ENCODE measurements around the gene ITGBL1.
A peak's percentile ranks its signal among the peaks of the same experiment; 100 is the strongest.

The ITGBL1 gene

DNA sequence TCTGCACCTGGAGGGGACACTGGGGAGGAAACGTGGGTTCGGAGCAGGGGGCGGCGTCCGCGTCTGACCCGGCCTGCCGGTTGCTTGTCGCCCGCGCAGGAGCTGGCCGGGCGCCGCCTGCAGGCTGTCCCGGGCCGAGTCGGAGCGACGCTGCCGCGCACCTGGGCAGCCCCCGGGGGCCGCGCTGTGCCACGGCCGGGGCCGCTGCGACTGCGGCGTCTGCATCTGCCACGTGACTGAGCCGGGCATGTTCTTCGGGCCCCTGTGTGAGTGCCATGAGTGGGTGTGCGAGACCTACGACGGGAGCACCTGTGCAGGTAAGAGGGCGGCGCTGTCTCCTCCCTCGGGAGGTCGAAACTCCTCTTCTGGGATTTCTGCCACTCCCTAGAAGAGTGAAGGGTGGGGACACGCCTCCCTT lies 1.3 kb downstream of the ITGBL1 start:
- DNase-seq = peak; percentile 20

DNA sequence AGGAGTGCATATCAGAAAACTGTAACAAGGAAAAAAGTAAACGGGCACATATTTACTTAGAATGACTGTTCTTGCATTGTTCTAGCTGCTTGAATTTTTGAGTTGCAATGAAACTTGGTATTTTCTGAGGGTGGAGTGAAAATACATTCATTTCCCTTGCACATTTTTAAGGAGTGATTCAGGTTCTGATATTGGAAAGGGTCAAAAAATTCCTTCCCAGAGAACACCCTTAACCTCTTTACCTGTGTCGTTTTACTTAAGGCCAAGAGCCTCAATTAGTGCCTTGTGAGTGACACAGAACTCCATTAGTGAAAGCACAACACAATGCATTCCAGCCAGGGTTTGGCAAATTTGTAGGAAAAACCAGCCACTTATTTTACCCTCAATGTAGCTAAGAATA lies 2.3 kb downstream of the ITGBL1 start:
- DNase-seq = no peak

DNA sequence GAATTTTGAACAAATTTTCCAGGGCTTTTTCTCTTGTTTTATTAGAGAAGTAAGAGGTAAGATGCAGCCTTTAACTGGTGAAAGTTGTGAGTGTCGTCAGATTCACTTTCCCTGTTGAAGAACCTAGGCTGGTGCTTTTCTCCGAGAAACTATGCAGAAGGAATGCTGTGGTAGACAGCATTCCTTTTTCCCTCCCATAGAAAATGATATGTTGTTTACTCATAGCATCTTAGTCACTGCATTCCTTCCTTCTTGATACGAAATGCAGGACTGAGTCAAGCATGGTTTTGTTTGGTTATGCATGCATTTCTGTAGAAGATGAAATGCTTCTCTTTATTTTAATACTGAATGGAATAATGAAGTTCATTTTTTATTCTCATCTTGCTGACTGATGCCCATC lies 3.4 kb downstream of the ITGBL1 start:
- DNase-seq = peak; percentile 44

DNA sequence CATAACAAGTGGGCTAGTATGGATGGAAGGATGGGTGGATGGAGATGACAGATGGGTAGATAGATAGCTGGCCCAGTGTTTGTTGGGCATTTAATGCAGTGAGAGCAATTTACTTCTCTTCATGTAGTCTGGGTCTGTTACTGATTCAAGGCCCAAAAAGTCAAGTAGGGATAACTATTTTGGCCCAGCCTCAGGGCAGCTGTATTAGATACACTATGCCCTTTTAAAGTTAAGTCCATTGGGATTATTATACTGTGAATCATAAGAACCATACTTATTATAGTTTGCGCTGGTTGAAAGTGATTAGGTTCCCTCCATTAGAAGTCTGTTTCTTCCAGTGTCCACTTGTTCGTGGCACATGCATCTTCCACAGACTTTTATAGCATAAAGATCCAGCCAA lies 4.7 kb downstream of the ITGBL1 start:
- DNase-seq = no peak

DNA sequence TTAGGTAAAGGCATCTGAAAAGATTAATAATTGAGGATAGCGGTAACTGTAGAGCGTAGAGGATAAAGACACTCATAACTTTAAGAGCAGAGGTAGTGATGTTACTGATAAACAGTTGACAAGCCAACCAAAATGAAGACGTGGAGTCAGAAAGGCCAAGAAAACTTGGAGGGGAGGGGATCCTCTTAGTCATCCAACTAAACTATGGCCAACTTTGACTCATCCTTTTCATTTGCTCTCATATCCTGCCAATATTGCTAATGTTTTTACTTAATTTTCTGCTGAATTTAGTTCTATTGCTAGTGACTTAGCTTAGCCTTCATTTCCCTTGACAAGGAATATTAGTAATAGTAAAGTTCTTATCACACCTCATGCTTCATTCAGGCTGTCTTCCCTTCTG lies 13.4 kb downstream of the ITGBL1 start:
- no peak for DNase-seq

DNA sequence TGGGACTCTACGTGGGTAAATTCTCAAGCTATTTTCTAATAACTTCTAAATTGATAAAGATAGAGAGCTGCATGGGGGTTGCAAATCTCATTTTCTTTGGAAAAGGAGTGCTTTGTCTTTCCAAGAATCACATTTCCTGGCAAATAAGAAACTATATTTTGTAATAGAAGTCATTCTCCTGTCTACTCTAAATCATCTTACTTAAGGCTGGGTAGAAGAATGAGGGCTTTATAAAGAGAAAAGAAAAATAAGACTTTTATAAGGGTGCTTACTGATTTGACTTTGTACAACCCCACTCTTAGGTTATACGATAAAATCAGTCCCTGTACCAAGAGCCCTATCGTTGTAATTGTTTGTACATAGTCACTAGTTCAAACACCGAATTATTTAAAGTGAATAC lies 14.9 kb downstream of the ITGBL1 start:
- DNase-seq = no peak

DNA sequence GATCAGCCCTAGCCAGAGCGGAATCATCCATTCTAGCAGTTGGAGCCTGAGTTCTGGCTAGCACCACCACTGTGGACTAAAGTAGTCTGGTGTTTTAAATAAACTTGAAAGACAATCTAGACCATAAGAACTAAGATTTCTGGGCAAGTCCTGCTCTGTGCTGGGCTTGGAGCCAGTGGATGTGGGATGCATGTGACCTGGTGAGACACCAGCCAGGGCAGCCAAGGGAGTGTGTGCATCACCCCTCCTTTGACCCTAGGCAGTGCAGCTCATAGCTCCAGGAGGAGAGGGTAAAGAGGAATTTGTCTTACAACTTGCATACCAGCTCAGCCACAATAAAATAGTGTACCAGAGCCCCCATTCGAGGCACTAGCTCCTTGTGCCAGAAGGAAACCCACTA lies 21.0 kb downstream of the ITGBL1 start:
- no peak for DNase-seq

DNA sequence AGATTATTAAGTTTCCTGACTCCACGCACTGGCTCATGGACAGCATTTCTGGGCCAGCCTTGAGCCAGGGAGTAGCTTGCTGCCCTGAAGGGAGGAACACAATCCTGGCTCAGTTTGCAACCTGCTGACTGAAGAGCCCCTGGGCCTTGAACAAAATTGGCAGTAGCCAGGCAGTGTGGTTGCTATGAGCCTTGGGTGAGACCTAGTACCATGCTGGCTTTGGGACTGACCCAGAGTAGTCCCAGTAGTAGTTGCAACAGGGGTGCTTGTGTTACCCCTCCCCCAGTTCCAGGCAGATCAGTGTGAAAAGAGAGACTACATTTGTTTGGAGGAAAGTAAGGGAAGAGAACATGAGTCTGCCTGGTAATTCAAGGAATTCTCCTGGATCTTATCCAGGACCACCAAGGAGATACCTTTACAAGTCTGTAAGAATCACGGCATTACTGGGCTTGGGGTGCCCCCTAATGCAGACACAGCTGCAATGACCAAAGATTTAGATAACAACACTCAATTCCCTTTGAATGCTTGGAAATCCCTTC lies 22.0 kb downstream of the ITGBL1 start:
- DNase-seq = no peak

DNA sequence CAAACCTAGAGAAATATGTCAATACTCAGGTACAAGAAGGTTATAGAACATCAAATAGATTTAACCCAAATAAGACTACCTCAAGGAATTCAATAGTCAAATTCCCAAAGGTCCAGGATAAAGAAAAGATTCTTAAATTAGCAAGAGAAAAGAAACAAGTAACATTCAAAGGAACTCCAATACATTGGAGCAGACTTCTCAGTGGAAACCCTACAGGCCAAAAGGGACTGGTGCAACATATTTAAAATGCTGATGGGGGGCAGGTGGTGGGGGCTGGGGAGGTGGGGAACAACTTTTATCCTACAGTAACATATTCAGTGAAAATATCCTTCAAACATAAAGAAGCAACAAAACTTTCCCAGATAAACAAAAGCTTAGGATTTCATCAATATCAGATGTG lies 23.1 kb downstream of the ITGBL1 start:
- DNase-seq = no peak

DNA sequence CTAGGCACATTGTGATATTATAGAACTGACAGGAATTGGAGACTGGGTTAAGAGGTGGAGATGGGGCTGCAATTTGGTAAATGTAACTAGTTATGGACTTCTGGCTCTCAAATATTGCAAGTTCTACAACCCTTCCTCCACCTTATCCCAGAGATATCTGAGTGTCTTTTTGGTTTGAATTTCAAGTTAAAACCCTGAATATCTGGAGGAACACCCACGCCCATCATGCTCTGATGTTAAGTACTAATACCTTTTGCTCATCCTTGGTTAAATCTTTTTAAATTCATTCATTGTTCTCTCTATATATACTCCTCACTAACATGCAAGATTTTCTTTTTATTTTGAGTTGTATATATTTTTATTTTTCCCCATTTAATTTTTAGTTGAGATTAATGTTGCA lies 28.9 kb downstream of the ITGBL1 start:
- no peak for DNase-seq

DNA sequence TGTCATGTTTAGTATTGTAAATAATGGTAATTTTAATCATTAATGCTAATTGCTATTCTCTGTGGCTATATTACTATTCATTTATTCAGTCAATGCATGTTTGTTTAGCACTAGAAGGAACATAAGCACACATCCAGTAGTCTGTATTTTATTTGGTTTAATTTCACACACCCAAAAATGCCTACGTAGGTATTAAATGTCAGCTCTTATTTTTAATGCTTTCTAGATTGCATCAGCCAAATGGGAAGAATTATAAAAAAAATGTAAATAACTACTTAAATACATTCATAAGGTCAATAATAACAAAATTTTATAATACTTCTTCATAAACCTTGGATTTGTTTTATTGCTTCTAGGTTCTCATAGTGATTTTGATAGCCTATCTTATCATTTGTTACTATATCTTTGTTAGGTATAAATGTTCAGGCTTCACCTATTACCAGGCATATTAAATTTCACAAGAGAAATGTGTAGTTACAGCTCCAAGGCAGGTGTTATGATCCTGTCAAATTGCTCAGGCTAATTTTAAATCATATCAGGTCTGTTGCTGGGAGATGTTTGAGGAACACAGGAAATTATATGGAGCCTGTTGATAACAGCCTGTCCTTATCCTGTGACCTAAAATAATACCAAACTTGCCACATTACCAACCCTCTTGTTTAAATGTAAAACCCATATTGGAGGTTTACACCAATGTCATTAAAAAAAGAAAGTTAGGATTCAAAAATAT lies 34.4 kb downstream of the ITGBL1 start:
- DNase-seq = no peak

DNA sequence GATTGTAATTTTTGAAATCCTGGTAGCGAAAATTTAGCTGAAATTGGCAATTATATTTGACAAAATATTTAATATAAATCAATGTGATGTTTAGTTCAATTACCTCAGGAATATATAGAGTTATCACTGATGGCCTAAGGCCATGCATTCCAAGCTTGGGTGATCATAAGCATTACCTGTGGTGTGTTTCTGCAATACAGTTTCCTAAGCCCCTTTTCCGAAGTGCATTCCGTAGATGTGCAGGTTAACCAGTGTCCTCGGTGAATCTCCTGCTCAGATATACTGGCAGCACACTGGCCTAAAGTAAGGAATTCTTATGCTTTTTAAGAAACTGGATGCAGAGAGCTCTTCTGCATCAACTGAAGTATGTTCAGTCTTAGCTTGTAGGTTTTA lies 35.0 kb downstream of the ITGBL1 start:
- DNase-seq = no peak

DNA sequence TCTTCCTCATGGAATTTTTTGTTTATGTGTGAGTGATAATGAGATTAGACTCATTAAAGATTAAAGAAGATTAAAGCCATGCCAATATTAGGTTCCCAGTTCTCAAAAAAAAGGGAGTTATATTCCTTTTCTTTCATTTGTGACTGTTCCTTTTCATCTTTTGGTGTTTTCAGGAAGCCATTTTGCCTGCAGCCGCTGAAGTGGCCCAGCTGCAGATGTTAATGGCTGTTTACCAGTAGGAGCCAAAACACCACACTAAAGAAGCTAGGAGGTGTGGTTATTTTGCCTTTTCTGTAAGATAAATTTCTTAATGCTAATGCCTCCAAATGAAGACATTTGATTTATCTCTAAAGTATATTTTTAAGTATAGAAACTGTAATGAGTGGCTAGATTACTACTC lies 36.3 kb downstream of the ITGBL1 start:
- no peak for DNase-seq

DNA sequence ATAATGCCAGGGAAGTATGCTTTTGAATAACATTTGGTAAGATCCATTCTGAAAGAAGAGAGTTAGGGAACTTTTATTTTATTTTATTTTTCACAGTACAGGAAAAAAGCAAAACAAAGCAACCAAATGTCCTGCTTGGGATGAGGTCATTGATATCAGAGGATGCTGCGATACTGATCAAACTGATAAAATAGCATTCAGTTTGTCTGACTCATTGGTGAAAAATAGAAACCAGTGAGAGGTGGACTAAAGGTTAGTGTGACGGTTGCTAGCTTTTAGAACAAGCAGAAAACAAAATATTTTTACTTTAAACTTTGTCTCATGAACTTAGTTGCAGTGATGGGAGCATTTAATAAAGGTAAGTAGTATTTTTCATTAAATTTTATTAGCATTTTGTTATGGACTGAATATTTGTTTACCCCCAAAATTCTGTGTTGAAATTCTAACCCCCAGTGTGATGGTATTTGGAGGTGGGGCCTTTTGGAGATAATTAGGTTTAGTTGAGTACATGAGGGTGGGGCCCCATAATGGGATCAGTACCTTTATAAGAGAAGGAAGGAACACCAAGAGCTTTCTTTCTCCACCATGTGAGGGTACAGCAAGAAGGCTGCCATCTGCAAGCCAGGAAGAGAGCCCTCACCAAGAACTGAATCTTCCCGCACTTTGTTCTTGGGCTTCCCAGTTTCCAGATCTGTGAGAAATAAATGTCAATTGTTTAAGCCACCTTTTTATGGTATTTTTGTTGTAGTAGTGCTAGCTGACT lies 37.3 kb downstream of the ITGBL1 start:
- no peak for DNase-seq

DNA sequence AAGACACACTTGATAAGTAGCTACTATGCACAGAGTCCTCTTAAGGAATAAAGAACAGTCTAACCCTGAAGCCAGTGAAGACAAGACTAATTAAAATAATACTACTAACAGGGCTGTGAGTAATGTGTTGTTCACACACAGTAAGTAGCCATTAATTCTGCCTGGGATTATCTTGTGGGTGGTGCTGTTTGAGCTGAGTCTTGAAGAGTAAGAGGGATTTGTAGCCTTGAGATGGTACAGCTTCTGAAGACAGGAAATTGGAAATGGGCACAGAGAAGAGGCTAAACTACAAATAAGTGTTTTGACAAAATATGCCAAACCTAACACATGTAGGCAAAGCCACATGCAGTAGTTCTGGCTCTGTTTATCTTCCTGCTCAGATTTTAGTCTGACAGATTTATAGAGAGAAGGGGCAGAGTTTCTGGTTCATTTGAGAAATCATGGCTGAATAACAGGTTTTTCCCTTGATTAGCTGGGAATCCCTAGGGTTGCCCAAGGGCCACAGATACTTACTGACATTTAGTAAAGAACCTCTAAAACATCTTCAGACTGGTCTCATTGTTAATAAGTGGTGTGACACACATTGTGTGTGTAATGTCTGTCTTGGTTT lies 38.0 kb downstream of the ITGBL1 start:
- DNase-seq = no peak

DNA sequence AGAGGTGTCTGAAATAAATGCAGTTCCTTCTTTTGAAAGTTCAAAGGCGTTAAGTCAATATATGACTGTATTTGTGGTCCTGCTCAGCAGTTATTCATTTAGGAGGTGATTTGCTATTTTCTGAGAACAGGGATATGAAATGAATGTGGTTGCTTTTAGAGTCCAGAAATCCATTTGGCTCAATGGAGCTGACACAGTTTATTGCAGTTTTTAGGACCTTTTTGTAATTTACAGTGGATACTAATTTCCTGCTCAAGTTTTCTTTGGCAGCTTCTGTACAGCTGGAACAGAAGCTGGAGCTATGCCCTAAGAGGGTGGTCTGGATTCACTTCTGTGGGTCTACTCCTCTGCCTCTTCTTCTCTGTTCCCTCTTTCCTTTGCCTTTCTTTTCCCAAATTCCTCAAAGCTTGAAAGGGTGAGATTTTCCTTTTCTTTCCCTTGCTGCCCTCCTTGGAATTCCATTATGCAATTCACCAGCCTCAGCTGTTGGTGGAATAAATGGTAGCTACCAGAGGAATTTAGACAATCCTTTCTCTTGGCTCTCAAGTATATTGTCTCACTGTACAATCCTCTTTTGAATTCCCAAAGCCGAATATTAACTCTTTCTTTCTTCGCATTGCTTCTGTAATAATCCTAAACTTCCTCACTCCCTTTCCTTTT lies 39.9 kb downstream of the ITGBL1 start:
- no peak for DNase-seq

DNA sequence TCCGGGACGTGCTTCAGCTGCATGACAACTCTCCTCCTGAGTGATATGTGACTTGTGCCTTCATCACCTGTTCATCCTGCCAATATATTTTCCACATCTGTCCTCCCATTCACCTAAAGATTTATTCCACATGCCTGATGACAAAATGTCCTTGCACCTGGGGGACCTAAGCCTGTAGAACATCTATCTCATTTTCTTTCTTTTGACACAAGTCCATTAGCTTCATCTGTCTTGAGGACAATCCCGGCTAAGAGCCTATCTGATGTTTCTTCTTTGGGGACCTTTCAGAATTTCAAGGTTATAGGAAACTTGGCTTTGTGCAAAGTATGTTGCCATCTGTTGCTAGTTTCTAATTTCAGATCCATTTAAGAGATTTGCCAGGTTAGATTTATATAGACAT lies 41.1 kb downstream of the ITGBL1 start:
- no peak for DNase-seq

DNA sequence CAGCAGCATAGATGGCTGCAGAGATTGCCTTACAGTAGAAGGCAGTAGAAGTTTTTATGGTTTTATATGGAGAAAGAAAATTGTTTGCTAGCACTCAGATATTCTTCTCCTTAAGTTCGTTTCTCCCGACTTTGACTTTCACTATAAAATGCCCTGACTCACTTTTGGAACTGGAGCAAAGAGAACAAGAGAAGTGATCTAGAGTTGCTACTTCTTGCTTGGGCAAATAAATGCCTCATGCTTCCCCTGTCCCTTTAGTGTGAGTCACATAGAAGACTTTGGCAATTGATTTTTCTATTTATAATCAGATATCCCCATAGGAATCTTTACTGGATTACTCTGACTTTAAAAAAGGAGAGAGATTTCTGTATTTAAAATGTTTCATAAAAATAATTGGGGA lies 46.9 kb downstream of the ITGBL1 start:
- no peak for DNase-seq

DNA sequence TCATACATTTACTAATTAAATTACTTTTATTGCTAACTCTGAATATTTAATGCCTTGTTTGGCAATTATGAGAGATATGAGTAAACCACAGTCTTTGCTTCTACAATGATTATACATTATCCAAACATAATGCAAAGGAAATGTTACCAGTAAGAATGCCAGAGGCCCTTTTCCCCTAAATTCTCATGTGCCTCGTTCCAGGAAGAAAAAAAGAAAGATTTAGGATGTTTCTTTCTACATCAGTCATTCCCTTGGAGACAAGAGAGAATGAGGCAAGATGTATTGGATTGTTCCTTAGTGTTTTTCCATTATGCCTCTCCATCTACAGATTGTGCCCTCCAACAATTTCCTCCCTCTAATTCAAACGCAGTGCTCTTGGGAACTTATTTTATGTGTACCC lies 50.1 kb downstream of the ITGBL1 start:
- DNase-seq = no peak

DNA sequence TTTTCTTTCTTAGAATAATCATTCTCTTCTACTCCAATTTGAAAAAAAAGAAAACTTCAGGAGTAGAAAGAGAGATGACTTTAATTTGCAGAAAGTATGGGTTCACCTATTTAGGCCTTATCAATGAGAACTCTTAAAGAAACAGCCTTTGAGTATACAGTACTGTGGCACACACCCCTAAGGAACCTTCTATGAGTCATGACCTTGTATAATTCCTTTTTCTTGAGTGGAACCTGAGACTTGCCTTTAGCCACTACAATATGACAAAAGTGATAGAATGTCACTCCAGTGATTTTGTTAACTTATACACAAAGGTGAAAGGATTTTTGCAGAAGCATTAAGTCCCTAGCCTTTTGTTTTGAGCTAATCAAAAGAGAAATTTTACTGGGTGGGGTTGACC lies 58.7 kb downstream of the ITGBL1 start:
- no peak for DNase-seq

DNA sequence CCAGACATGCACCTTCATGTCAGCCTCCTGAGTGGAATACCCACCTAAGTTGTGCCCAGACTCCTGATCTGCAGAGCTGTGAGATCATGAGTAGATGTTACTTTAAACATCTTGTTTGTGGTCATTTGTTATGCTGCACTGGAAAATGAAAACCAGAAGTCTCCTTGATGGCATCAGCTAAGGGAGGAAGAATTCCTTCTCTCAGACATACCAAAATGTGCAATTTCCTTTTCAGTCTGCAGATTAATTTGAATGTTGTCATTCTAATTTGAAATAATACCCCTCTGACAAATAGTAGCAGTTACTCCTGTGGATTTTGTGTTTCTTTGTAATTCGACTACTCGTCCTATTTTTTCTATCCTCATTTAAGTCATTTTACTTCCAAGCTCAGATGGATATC lies 59.3 kb downstream of the ITGBL1 start:
- no peak for DNase-seq

DNA sequence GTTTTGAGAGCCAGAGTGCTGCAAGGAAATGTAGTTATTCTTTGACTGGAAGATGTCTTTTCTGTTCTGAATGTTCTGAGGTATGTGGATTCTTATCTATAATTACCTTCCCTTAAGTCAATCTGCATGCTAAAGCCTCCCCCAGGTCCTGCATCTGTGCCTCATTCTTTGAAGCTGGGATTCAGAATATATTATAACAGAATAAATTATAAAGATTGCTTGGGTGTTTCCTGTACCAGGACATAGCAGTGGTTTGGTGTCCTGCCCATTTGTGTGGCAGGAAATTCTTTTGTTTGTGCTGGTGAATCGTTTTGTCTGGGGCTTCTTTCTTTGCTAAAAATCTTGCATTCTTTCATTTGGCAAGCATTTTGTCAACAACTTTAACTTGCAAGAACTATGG lies 60.2 kb downstream of the ITGBL1 start:
- no peak for DNase-seq

DNA sequence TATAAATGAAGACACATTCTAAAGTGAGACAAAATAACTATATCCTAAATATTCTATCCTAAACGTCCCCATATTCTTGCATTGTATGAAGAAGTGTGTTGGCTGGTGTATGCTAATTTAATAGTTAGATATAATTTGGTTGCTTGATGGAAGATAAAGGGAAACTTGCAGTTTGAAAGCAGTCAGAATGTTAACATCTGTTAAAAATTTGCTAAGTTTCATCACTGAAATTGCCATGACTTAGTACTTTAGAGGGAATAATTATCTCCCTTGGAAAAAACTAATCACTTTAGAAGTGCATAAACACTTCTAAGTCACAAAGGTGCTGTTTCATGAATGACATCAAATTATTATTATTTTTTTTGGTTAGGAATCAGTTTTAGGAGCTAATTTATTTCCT lies 61.6 kb downstream of the ITGBL1 start:
- no peak for DNase-seq

Measured in 8988T (cell line).